ENCODE measurements around the gene SHKBP1. TPM values are rescaled to one million over a fixed set of nuclear protein-coding genes. Genes with fewer than 3 reads are reported as not detected.

SHKBP1 gene
- total RNA-seq, 2 experiments from 2014 or later = 49.4 to 115 TPM

- CTCF ChIA-PET (ENCODE audit: unreplicated experiment) = interaction anchor here (0.6 kb wide), 1 partner anchor 605 kb away, joined by 4 read pairs; no protein-coding TSS in a partner anchor
- H3K4me2 ChIP-seq (ENCODE audit: low read length) = no peak overlapping the region
- H3K36me3 ChIP-seq (ENCODE audit: insufficient read depth, low read length) = peaks cover 32% of the 10 kb centered on the region
Measured at GRCh38 chr19:40582467-40582866, 5.8 kb downstream of the SHKBP1 start.

GRCh38 chr19:40583283-40583682, 6.6 kb downstream of the SHKBP1 start:
- BruUV-seq (replicated peaks) = no TSS peak
- H3K36me3 ChIP-seq (ENCODE audit: insufficient read depth, low read length) = peaks cover 32% of the 10 kb centered on the region
- intact Hi-C loops (cut with micrococcal nuclease; ENCODE audit: unreplicated experiment) = no loop called here

More at GRCh38 chr19:40582467-40582866, 5.8 kb downstream of the SHKBP1 start:
- Histone ChIP-seq H4K20me1 (ENCODE audit: insufficient read depth, low read length) (no peaks in the 10 kb centered on the region), H3K79me2 (ENCODE audit: insufficient read depth, low read depth, low read length) (peaks cover 1% of the 10 kb centered on the region; the same call in 1 of the 2 replicates), H3K27ac (ENCODE audit: low read depth, low read length, poor library complexity, severe bottlenecking) (no peak overlapping the region), H3K9me3 (ENCODE audit: low read length) (no peaks in the 10 kb centered on the region), H3K4me1 (ENCODE audit: insufficient read depth, low read length, poor library complexity, severe bottlenecking) (peaks cover 11% of the 10 kb centered on the region), H3K9me2 (ENCODE audit: insufficient read depth, low read length) (no peaks in the 10 kb centered on the region), H2AFZ (ENCODE audit: low read length) (no peak overlapping the region), H3K4me3 (ENCODE audit: low read depth, low read length, poor library complexity, severe bottlenecking) (no peak overlapping the region)
- BruUV-seq (replicated peaks) = no TSS peak
- intact Hi-C loops (cut with micrococcal nuclease; ENCODE audit: unreplicated experiment) = no loop called here
- DNase-seq (ENCODE audit: low spot score) = no peak
- TF ChIP-seq EZH2phosphoT487 (IDR thresholded peaks at IDR 0.05; ENCODE audit: borderline replicate concordance, low read depth, low read length) (no peak), CTCF (conservative IDR thresholded peaks at IDR 0.05; ENCODE audit: low read length) (no peak)
- POLR2A ChIA-PET = no interaction called here

More at GRCh38 chr19:40583283-40583682, 6.6 kb downstream of the SHKBP1 start:
- Histone ChIP-seq H3K27ac (ENCODE audit: low read depth, low read length, poor library complexity, severe bottlenecking) (no peak overlapping the region), H4K20me1 (ENCODE audit: insufficient read depth, low read length) (no peaks in the 10 kb centered on the region), H2AFZ (ENCODE audit: low read length) (no peak overlapping the region), H3K79me2 (ENCODE audit: insufficient read depth, low read depth, low read length) (no peaks in the 10 kb centered on the region), H3K4me2 (ENCODE audit: low read length) (no peak overlapping the region), H3K4me1 (ENCODE audit: insufficient read depth, low read length, poor library complexity, severe bottlenecking) (peaks cover 3% of the 10 kb centered on the region), H3K9me2 (ENCODE audit: insufficient read depth, low read length) (no peaks in the 10 kb centered on the region), H3K9me3 (ENCODE audit: low read length) (no peaks in the 10 kb centered on the region), H3K4me3 (ENCODE audit: low read depth, low read length, poor library complexity, severe bottlenecking) (no peak overlapping the region)
- no peak for DNase-seq (ENCODE audit: low spot score)
- no peak for TF ChIP-seq CTCF (conservative IDR thresholded peaks at IDR 0.05; ENCODE audit: low read length)
- no peak for TF ChIP-seq EZH2phosphoT487 (IDR thresholded peaks at IDR 0.05; ENCODE audit: borderline replicate concordance, low read depth, low read length)
- ChIA-PET POLR2A (no interaction called here), CTCF (ENCODE audit: unreplicated experiment) (no interaction called here)
